Heart left ventricle (tissue), 13 donors: Measurements from ENCODE around the gene FABP1.

Experiments used
- POLR2A ChIP-seq, 2 donors: fragments of 450-650 bp; IDR thresholded peaks; one replicate each; pipeline ENCODE4 v1.6.1; 2017; ENCODE audit warnings: antibody characterized with exemption in 2 of 2, mild to moderate bottlenecking in 2 of 2, moderate library complexity in 2 of 2
- TF ChIP-seq, protein P1 (sequence below), 12 donors: fragments of 200-600 bp; sonication (generic) in 4 of 12; IDR thresholded peaks; one replicate each; pipeline versions ENCODE4 v1.5.0 to v1.8.0; 2018 to 2022; ENCODE audit warnings: antibody characterized with exemption in 12 of 12, mild to moderate bottlenecking in 5 of 12
- donor health status: ischemic (EF 13 %, LVEDD 7.1; RV severe dilation, severe dysfunction).
- donor health status: DM: no; HTN: yes; CAD: no.
- donor health status: DM: no; HTN: no; CAD: no.
- donor health status: ischemic (EF 25% LVEDD 6.9; RV normal size, moderate dysfunction).
- donor health status: ischemic (EF 25% LVEDD 5.7; RV mildly dilated, moderate dysfunction).
- donor health status: ischemic (EF 35%, LVEDD 5.7; RV mildly dilated, moderate dysfunction).
- donor health status: nonischemic (EF 11% LVEDD 7.7; RV severe dilation, severe dysfunction).
- donor health status: DM: yes; HTN: yes; CAD: no.
- donor health status: PGD.
- donor health status: ischemic (EF 29% LVEDD 5.4; RV normal size, mild dysfunction).
- donor health status: nonischemic (EF 23%, LVEDD 6.1; RV moderate dilation, normal function).

DNA sequence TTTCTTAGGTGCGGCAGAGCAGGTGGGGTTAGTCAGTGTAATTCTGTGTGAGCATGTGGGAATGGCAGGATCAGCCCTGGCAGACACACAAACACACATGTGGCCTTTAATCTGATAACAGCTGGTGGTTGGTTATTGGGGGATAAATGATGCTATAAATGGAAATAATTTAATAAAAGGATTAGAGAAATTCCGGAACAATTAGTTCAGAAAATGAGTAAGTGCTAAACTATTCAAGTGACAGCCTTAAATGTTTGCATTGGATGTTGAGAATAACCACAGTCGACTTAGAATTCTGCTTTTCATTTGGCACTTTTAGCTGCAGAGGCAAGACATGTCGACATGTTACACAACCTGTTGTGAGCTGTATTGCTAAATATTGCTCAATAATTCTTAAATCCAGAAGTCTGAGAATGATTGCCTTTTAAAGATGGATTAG is 53.0 kb downstream of the FABP1 start:
- TF ChIP-seq, protein P1, sequence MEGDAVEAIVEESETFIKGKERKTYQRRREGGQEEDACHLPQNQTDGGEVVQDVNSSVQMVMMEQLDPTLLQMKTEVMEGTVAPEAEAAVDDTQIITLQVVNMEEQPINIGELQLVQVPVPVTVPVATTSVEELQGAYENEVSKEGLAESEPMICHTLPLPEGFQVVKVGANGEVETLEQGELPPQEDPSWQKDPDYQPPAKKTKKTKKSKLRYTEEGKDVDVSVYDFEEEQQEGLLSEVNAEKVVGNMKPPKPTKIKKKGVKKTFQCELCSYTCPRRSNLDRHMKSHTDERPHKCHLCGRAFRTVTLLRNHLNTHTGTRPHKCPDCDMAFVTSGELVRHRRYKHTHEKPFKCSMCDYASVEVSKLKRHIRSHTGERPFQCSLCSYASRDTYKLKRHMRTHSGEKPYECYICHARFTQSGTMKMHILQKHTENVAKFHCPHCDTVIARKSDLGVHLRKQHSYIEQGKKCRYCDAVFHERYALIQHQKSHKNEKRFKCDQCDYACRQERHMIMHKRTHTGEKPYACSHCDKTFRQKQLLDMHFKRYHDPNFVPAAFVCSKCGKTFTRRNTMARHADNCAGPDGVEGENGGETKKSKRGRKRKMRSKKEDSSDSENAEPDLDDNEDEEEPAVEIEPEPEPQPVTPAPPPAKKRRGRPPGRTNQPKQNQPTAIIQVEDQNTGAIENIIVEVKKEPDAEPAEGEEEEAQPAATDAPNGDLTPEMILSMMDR (IDR thresholded peaks at IDR 0.05), result no peak
- no peak for TF ChIP-seq POLR2A (IDR thresholded peaks at IDR 0.05)
